H1 (cell line): ENCODE results near the gene ZGRF1. TPM values are rescaled to one million over a fixed set of nuclear protein-coding genes. Genes with fewer than 3 reads are reported as not detected.
A peak's percentile ranks its signal among the peaks of the same experiment; 100 is the strongest.

Experiments used
- CBX5 ChIP-seq: fragments of 300-800, 300-1000 bp; sonication (generic); IDR thresholded peaks from 2 replicates; pipeline ENCODE4 v1.7.1; 2016; ENCODE audit warnings: antibody characterized with exemption, low read length, low read depth
- CTBP2 ChIP-seq: IDR thresholded peaks from 2 replicates; pipeline ENCODE4 v1.7.0; 2011; ENCODE audit warnings: borderline replicate concordance, mild to moderate bottlenecking, moderate library complexity, mixed read lengths, low read length; ENCODE audit not compliant: insufficient read depth, insufficient read length
- GTF2F1 ChIP-seq: IDR thresholded peaks from 2 replicates; pipeline ENCODE4 v1.6.1; 2012; ENCODE audit warnings: low read depth, low read length, improper control_type of control experiment, borderline replicate concordance
- HDAC6 ChIP-seq: IDR thresholded peaks from one replicate; pipeline ENCODE4 v1.7.1; 2012; ENCODE audit warnings: low read depth, mild to moderate bottlenecking, inconsistent platforms, low read length, moderate library complexity
- MAFK ChIP-seq: IDR thresholded peaks from 2 replicates; pipeline ENCODE4 v1.6.1; 2012; ENCODE audit warnings: low read depth, mild to moderate bottlenecking, improper control_type of control experiment, low read length
- PHF8 ChIP-seq: fragments of 200-600 bp; sonication (generic); conservative IDR thresholded peaks from 2 replicates; pipeline ENCODE4 v1.7.1; 2012; ENCODE audit warnings: low read depth, mild to moderate bottlenecking, inconsistent platforms, low read length, moderate library complexity
- POLR2A ChIP-seq, 2 experiments: IDR thresholded peaks; 1 replicate in 1 of 2; 2 replicates in 1 of 2; pipeline ENCODE4 v1.6.1; 2011; ENCODE audit warnings: low read depth in 2 of 2, low read length in 2 of 2, mild to moderate bottlenecking in 2 of 2; ENCODE audit errors: control extremely low read depth in 1 of 2
- RFX5 ChIP-seq: IDR thresholded peaks from 2 replicates; pipeline ENCODE4 v1.6.1; 2011; ENCODE audit warnings: low read depth, low read length, improper control_type of control experiment, borderline replicate concordance
- RNF2 ChIP-seq: fragments of 200-900, 300-1000 bp; sonication (generic); IDR thresholded peaks from 2 replicates; pipeline ENCODE4 v1.7.1; 2016; ENCODE audit warnings: borderline replicate concordance, low read depth, mild to moderate bottlenecking, antibody characterized with exemption, low read length; ENCODE audit not compliant: poor library complexity, severe bottlenecking; ENCODE audit errors: missing control alignments
- SP2 ChIP-seq: IDR thresholded peaks from 2 replicates; pipeline ENCODE4 v1.6.1; 2012; ENCODE audit warnings: mild to moderate bottlenecking, low read length, inconsistent platforms
- SRF ChIP-seq: IDR thresholded peaks from 2 replicates; pipeline ENCODE4 v1.6.1; 2011; ENCODE audit warnings: mild to moderate bottlenecking, low read depth, low read length, moderate library complexity
- SUZ12 ChIP-seq: fragments of 200-600 bp; sonication (generic); IDR thresholded peaks from 2 replicates; pipeline ENCODE4 v1.6.1; 2012; ENCODE audit warnings: mild to moderate bottlenecking, inconsistent platforms, low read length, moderate library complexity, mixed read lengths
- TBP ChIP-seq: IDR thresholded peaks from 2 replicates; pipeline ENCODE4 v1.6.1; 2011; ENCODE audit warnings: low read depth, low read length, improper control_type of control experiment
- TEAD4 ChIP-seq: IDR thresholded peaks from 2 replicates; pipeline ENCODE4 v1.6.1; 2012; ENCODE audit warnings: low read depth, low read length, inconsistent platforms, mixed read lengths
- polyA plus RNA-seq, 7 experiments: library from polyadenylated mRNA; depleted of rRNA in 3 of 7; stranded (reverse) in 5 of 7; unstranded in 2 of 7; fragments of >200 nt in 5 of 7; fragments of 200-250 nt in 2 of 7; gene quantifications; 1 replicate in 5 of 7; 2 replicates in 1 of 7; 4 replicates in 1 of 7; pipeline versions ENCODE4 v1.2.1 to v1.2.3, GENCODE V29; 2011 to 2013; ENCODE audit warnings: missing spikeins in 2 of 7, mixed read lengths in 2 of 7
- total RNA-seq: library from RNA; stranded (reverse); fragmentation: NEBNext Ultra II Directional; extraction: Animal tissue kit (Norgen Biotek cat#: 25700); gene quantifications from 2 replicates; pipeline ENCODE4 v1.2.1, GENCODE V29; 2021

ZGRF1 gene
- total and polyA plus RNA-seq, 2 of the 8 experiments (the other 6 are each of a cell fraction or from before 2014, with no cell fraction given): 12.0 to 44.6 TPM

DNA sequence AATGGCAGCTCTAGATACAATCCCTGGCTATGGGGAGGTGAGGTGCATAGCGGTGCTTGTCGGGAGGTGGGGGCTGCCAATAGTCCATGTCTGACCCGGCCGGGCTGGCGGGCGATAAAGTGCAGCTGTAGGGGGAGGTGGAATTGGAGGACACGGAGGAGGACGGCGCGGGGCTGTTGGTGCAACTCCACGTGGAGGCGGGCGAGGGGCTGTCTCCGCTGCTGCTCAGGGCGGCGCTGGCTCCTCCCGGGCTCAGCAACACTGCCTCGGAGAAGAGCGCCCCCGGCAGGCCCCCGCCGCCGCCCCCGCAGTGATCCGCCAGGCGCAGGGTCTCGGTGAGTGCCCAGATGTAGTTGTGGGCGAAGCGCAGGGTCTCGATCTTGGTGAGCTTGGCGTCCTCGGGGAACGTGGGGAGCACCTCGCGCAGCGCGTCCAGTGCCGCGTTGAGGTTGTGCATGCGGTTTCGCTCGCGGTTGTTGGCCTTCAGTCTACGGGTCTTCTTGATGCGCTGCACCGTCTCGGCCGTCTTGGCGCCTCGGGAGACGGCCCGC lies 122.0 kb downstream of the ZGRF1 start (continued):
- TF ChIP-seq RFX5: no peak
- peak; percentile 45 for TF ChIP-seq RNF2
- no peak for TF ChIP-seq SRF
- no peak for TF ChIP-seq CTBP2
- no peak for TF ChIP-seq MAFK
- no peak for TF ChIP-seq GTF2F1
- no peak; the same call in 1 of the 2 replicates for TF ChIP-seq TBP
- TF ChIP-seq TEAD4: no peak
- TF ChIP-seq SP2: no peak
- TF ChIP-seq HDAC6: no peak
- TF ChIP-seq PHF8: no peak
- TF ChIP-seq CBX5: no peak
- no peak for TF ChIP-seq POLR2A (IDR thresholded peaks at IDR 0.05; ENCODE audit: control extremely low read depth in 1 of 2, low read depth in 2 of 2, low read length in 2 of 2)
- peak; percentile 93 for TF ChIP-seq SUZ12
